Pancreas (tissue), 10 donors: ENCODE data around the gene TNFAIP2. TPM values are rescaled to one million over a fixed set of nuclear protein-coding genes. Genes with fewer than 3 reads are reported as not detected.

ENCODE experiments used
- ATAC-seq, 4 donors: fragments of 200-7000 bp; cut with Tn5 transposase; one replicate each; pipeline versions ENCODE4 v1.8.0 to v1.9.1; 2020; ENCODE audit warnings: mild to moderate bottlenecking in 4 of 4, moderate library complexity in 4 of 4
- DNase-seq, 6 donors: peaks; one replicate each; pipeline ENCODE4 v3.0.0-alpha.2; 2020
- FAIRE-seq: peaks from 2 replicates; lab custom pipeline; 2012; peaks lifted over from hg19 to GRCh38; lab: Jason Lieb, UNC
- H3K27ac ChIP-seq, 4 donors: fragments of 200-600 bp; sonication (generic); 1 replicate in 3 of 4; 2 replicates in 1 of 4; pipeline versions ENCODE4 v1.5.0 to v1.8.0; 2020
- H3K27me3 ChIP-seq, 4 donors: fragments of 200-600 bp; one replicate each; pipeline ENCODE4 v1.8.0; 2021
- H3K36me3 ChIP-seq, 3 donors: fragments of 200-600 bp; sonication (generic) in 1 of 3; one replicate each; pipeline versions ENCODE4 v1.5.0 to v1.8.0; 2020 to 2021
- H3K4me1 ChIP-seq, 3 donors: fragments of 200-600 bp; one replicate each; pipeline ENCODE4 v1.8.0; 2021
- H3K4me3 ChIP-seq, 4 donors: fragments of 200-600 bp; sonication (generic) in 2 of 4; one replicate each; pipeline versions ENCODE4 v1.5.0 to v1.8.0; 2020 to 2021
- H3K9me3 ChIP-seq, 4 donors: fragments of 200-600 bp; one replicate each; pipeline ENCODE4 v1.8.0; 2021
- CTCF ChIP-seq, 4 donors: fragments of 200-600 bp; sonication (generic) in 3 of 4; IDR thresholded peaks; one replicate each; pipeline versions ENCODE4 v1.5.0 to v1.8.0; 2021; ENCODE audit warnings: antibody characterized with exemption in 4 of 4
- WGBS, 2 donors: extraction: QIAGEN DNeasy Blood & Tissue Kit; methylation state at CpG; one replicate each; pipeline ENCODE4 v1.1.7; 2013; 5-methylcytosine and 5-hydroxymethylcytosine counted together
- intact Hi-C, 3 donors: fragments of 100-400 bp; cut with DNase I; formaldehyde crosslinking; loops; one replicate each; pipeline versions ENCODE4 v1.11.1 to v1.14.2; 2022
- polyA plus RNA-seq, 2 donors: library from polyadenylated mRNA; stranded (reverse); fragments of 200-250 nt; gene quantifications; one replicate each; pipeline ENCODE4 v1.2.3, GENCODE V29; 2013
- total RNA-seq, 6 donors: library from RNA; stranded (reverse); fragmentation: NEBNext Ultra II Directional in 4 of 6; extraction: Animal tissue kit (Norgen Biotek cat#: 25700) in 4 of 6; gene quantifications; one replicate each; pipeline versions ENCODE4 v1.2.1 to v1.2.4, GENCODE V29; 2021 to 2023
- donor health status: healthy with polysubstance abuse.
- donor health status: DM: no; HTN: no; CAD: no; lungs with moderate emphysema.
- donor health status: DM: no; HTN: no; CAD: no.
- donor health status: control.
- donor health status: control.
- donor health status: Bipolar disorder and iron deficiency.
- donor health status: DM: yes; HTN: yes; CAD: no.
- donor health status: DM: no; HTN: no; CAD: no.
- donor health status: DM: no; HTN: no; CAD: no.
- donor health status: DM: yes; HTN: yes; CAD: no.

TNFAIP2 gene
- total and polyA plus RNA-seq, 8 donors = 7.0 to 288 (median 50.6) TPM

GRCh38 chr14:103107941-103108748, 15.1 kb upstream of the TNFAIP2 start:
- WGBS, 2 donors = 85 to 93% methylated on average over 27 to 28 of the region's 28 CpGs
- no peaks in the 10 kb centered on the region for H3K36me3 ChIP-seq
- H3K9me3 ChIP-seq = no peaks in the 10 kb centered on the region
- no peak for FAIRE-seq
- H3K27me3 ChIP-seq = no peaks in the 10 kb centered on the region
- H3K4me1 ChIP-seq = peaks cover 19 to 23% (median 19%) of the 10 kb centered on the region in 3 donors
- DNase-seq = peak in 1 of 6 donors; percentile 46
- intact Hi-C loops = loop anchor here in 2 of 3 donors (10.0 kb wide), 2 partner anchors 77 to 187 kb away; no protein-coding TSS in a partner anchor
- H3K27ac ChIP-seq = peak overlapping the region in 2 of 4 donors; percentile 39
- TF ChIP-seq CTCF (IDR thresholded peaks at IDR 0.05) = no peak
- no peak for ATAC-seq
- no peak overlapping the region for H3K4me3 ChIP-seq

GRCh38 chr14:103108749-103109207, 14.5 kb upstream of the TNFAIP2 start:
- H3K4me3 ChIP-seq = no peak overlapping the region
- no peak for FAIRE-seq
- peak overlapping the region in 2 of 4 donors; percentile 39 for H3K27ac ChIP-seq
- intact Hi-C loops = loop anchor here in 2 of 3 donors (10.0 kb wide), 2 partner anchors 76 to 186 kb away; no protein-coding TSS in a partner anchor
- no peak for TF ChIP-seq CTCF (IDR thresholded peaks at IDR 0.05)
- WGBS, 2 donors = 47 to 54% methylated on average over 7 to 9 of the region's 9 CpGs
- no peaks in the 10 kb centered on the region for H3K36me3 ChIP-seq
- DNase-seq = peak in 1 of 6 donors; percentile 43
- H3K27me3 ChIP-seq = no peaks in the 10 kb centered on the region
- peaks cover 19 to 21% (median 19%) of the 10 kb centered on the region in 3 donors for H3K4me1 ChIP-seq
- ATAC-seq = peak in 1 of 4 donors; percentile 4
- no peaks in the 10 kb centered on the region for H3K9me3 ChIP-seq

GRCh38 chr14:103109535-103110441, 13.5 kb upstream of the TNFAIP2 start:
- intact Hi-C loops = loop anchor here in 2 of 3 donors (10.0 kb wide), 2 partner anchors 75 to 185 kb away; no protein-coding TSS in a partner anchor
- Histone ChIP-seq H3K36me3 (no peaks in the 10 kb centered on the region), H3K4me1 (peaks cover 16 to 19% (median 19%) of the 10 kb centered on the region in 3 donors), H3K9me3 (no peaks in the 10 kb centered on the region), H3K4me3 (no peak overlapping the region), H3K27ac (peak overlapping the region in 3 of 4 donors; percentile 42 to 69 (median 68)), H3K27me3 (no peaks in the 10 kb centered on the region)
- DNase-seq = peak in 2 of 6 donors; percentile 37 to 52
- WGBS, 2 donors = 54 to 57% methylated on average over 32 of the region's 32 CpGs
- peak in 3 of 4 donors; percentile 6 to 26 (median 24) for ATAC-seq
- TF ChIP-seq CTCF (IDR thresholded peaks at IDR 0.05) = no peak
- no peak for FAIRE-seq

- Histone ChIP-seq H3K4me1 (peaks cover 15 to 19% (median 19%) of the 10 kb centered on the region in 3 donors), H3K27me3 (no peaks in the 10 kb centered on the region), H3K9me3 (no peaks in the 10 kb centered on the region), H3K27ac (peak overlapping the region; percentile 10 to 69 (median 55)), H3K4me3 (no peak overlapping the region), H3K36me3 (no peaks in the 10 kb centered on the region)
- FAIRE-seq (no peak), DNase-seq (peak in 2 of 6 donors; percentile 36 to 42), ATAC-seq (peak; percentile 16 to 46 (median 28))
- intact Hi-C loops = no loop called here
- TF ChIP-seq CTCF (IDR thresholded peaks at IDR 0.05) = no peak
- WGBS, 2 donors = 16 to 25% methylated on average over 14 of the region's 14 CpGs
These were observed 12.5 kb upstream of the TNFAIP2 start for GRCh38 chr14:103110681-103111231.
